SH-SY5Y (cell line): ENCODE results near the gene MAP1B.

Source experiments
- GATA2 ChIP-seq: IDR thresholded peaks from 2 replicates; pipeline ENCODE4 v1.6.1; 2011; ENCODE audit warnings: mild to moderate bottlenecking, low read depth, low read length
- GATA3 ChIP-seq: IDR thresholded peaks from 2 replicates; pipeline ENCODE4 v1.6.1; 2011; ENCODE audit warnings: low read depth, mild to moderate bottlenecking, low read length, moderate library complexity

The MAP1B gene

GRCh38 chr5:72084876-72085275 lies 22.4 kb upstream of the MAP1B start:
- TF ChIP-seq GATA2, result no peak
- no peak for TF ChIP-seq GATA3

GRCh38 chr5:72085319-72085718 lies 22.0 kb upstream of the MAP1B start:
- TF ChIP-seq GATA3 (no peak), GATA2 (no peak)

GRCh38 chr5:72092074-72092473 lies 15.2 kb upstream of the MAP1B start:
- no peak for TF ChIP-seq GATA2

- TF ChIP-seq GATA3 (no peak), GATA2 (no peak)
Observed at GRCh38 chr5:72093217-72093616, 14.1 kb upstream of the MAP1B start.

GRCh38 chr5:72093824-72094223 lies 13.5 kb upstream of the MAP1B start:
- no peak for TF ChIP-seq GATA3
- no peak for TF ChIP-seq GATA2

- no peak for TF ChIP-seq GATA3
- no peak for TF ChIP-seq GATA2
Observed at GRCh38 chr5:72096602-72097188, 10.6 kb upstream of the MAP1B start.

GRCh38 chr5:72101828-72102227 lies 5.4 kb upstream of the MAP1B start:
- TF ChIP-seq GATA3, result no peak
- TF ChIP-seq GATA2, result no peak

GRCh38 chr5:72106817-72107130 lies 501 bp upstream of the MAP1B start:
- TF ChIP-seq GATA2, result no peak
- no peak for TF ChIP-seq GATA3

- TF ChIP-seq GATA3 (no peak), GATA2 (no peak)
Observed at GRCh38 chr5:72107901-72108201, 576 bp downstream of the MAP1B start.

GRCh38 chr5:72108202-72109061 lies 1.2 kb downstream of the MAP1B start:
- TF ChIP-seq GATA2 (no peak), GATA3 (no peak)

- no peak for TF ChIP-seq GATA3
- TF ChIP-seq GATA2, result no peak
Observed at GRCh38 chr5:72109062-72109411, 1.8 kb downstream of the MAP1B start.

- TF ChIP-seq GATA3 (no peak), GATA2 (no peak)
Observed at GRCh38 chr5:72109625-72110024, 2.4 kb downstream of the MAP1B start.

GRCh38 chr5:72110394-72111013 lies 3.2 kb downstream of the MAP1B start:
- TF ChIP-seq GATA3, result no peak
- peak; percentile 67 for TF ChIP-seq GATA2

GRCh38 chr5:72112389-72112788 lies 5.1 kb downstream of the MAP1B start:
- TF ChIP-seq GATA2, result no peak
- TF ChIP-seq GATA3, result no peak

GRCh38 chr5:72114629-72115028 lies 7.4 kb downstream of the MAP1B start:
- no peak for TF ChIP-seq GATA2
- no peak for TF ChIP-seq GATA3

- no peak for TF ChIP-seq GATA3
- no peak for TF ChIP-seq GATA2
Observed at GRCh38 chr5:72115296-72115695, 8.0 kb downstream of the MAP1B start.
